Caco-2 (cell line): ENCODE data around the gene THBS2. TPM values are rescaled to one million over a fixed set of nuclear protein-coding genes. Genes with fewer than 3 reads are reported as not detected.

ENCODE experiments used
- BruUV-seq: library from RNA; stranded (reverse); fragments of 400-500 nt; replicated peaks from 2 replicates; lab custom pipeline; 2021; lab: Mats Ljungman, UMichigan
- CTCF ChIA-PET: fragments of 300-600 bp; sonication (Branson Sonifier 250); formaldehyde crosslinking; loops from one replicate; lab custom pipeline; 2022; ENCODE audit warnings: antibody characterized with exemption; lab: Charles Lee
- POLR2A ChIA-PET: fragments of 300-600 bp; sonication (Branson Sonifier 250); formaldehyde crosslinking; loops from one replicate; lab custom pipeline; 2022; ENCODE audit warnings: antibody characterized with exemption; lab: Charles Lee
- DNase-seq, 2 experiments: peaks; one replicate each; pipeline versions ENCODE4 v3.0.0 to v3.0.0-alpha.2; 2020 to 2022
- H3K27me3 ChIP-seq: replicated peaks from 2 replicates; pipeline ENCODE4 v1.6.0; 2011; ENCODE audit warnings: low read length; ENCODE audit not compliant: control insufficient read depth, insufficient read depth
- H3K36me3 ChIP-seq: 2 replicates; pipeline ENCODE4 v1.5.1; 2011; ENCODE audit warnings: low read length; ENCODE audit not compliant: control insufficient read depth, insufficient read depth
- H3K4me1 ChIP-seq: fragments of 250-450 bp; sonication (Bioruptor Pico); 2 replicates; pipeline ENCODE4 v1.5.1; 2020; ENCODE audit warnings: mild to moderate bottlenecking
- H3K4me3 ChIP-seq: 2 replicates; pipeline ENCODE4 v1.5.1; 2011; ENCODE audit warnings: low read depth, mild to moderate bottlenecking, control low read depth, low read length
- H3K9me3 ChIP-seq: fragments of 250-450 bp; sonication (Bioruptor Pico); 2 replicates; pipeline ENCODE4 v1.5.1; 2020; ENCODE audit warnings: mild to moderate bottlenecking, moderate library complexity
- H3K27ac Mint-ChIP-seq: one replicate; pipeline ENCODE4 v1.8.0; 2022; ENCODE audit warnings: mixed read lengths; ENCODE audit not compliant: unreplicated experiment
- H3K27me3 Mint-ChIP-seq: one replicate; pipeline ENCODE4 v1.8.0; 2022; ENCODE audit warnings: mixed read lengths; ENCODE audit not compliant: insufficient read depth, unreplicated experiment
- H3K36me3 Mint-ChIP-seq: one replicate; pipeline ENCODE4 v1.8.0; 2022; ENCODE audit warnings: mild to moderate bottlenecking, mixed read lengths; ENCODE audit not compliant: insufficient read depth, unreplicated experiment
- H3K4me1 Mint-ChIP-seq: one replicate; pipeline ENCODE4 v1.8.0; 2022; ENCODE audit warnings: low read depth, mixed read lengths; ENCODE audit not compliant: unreplicated experiment
- H3K4me3 Mint-ChIP-seq: one replicate; pipeline ENCODE4 v1.8.0; 2022; ENCODE audit warnings: mild to moderate bottlenecking, moderate library complexity, mixed read lengths; ENCODE audit not compliant: unreplicated experiment
- H3K9me3 Mint-ChIP-seq: one replicate; pipeline ENCODE4 v1.8.0; 2022; ENCODE audit warnings: mixed read lengths; ENCODE audit not compliant: unreplicated experiment
- CTCF ChIP-seq, 2 experiments: fragments of 200-600 bp in 1 of 2; IDR thresholded peaks; 1 replicate in 1 of 2; 2 replicates in 1 of 2; pipeline versions ENCODE4 v1.5.1 to v1.8.0; 2011 to 2022; ENCODE audit warnings: antibody characterized with exemption in 1 of 2, control low read depth in 1 of 2, inconsistent platforms in 1 of 2, low read depth in 1 of 2, low read length in 1 of 2, mild to moderate bottlenecking in 1 of 2, moderate library complexity in 1 of 2; ENCODE audit not compliant: insufficient read depth in 1 of 2, severe bottlenecking in 1 of 2, unreplicated experiment in 1 of 2
- intact Hi-C: fragments of 100-400 bp; cut with micrococcal nuclease; formaldehyde crosslinking; loops from one replicate; pipeline ENCODE4 v1.10.0; 2022; ENCODE audit not compliant: unreplicated experiment
- total RNA-seq: library from RNA; stranded (reverse); gene quantifications from 2 replicates; pipeline ENCODE4 v1.2.3, GENCODE V29; 2022

THBS2 gene
- total RNA-seq, 1 experiment from 2014 or later, result 0.07 TPM

- no peak overlapping the region for H3K4me3 ChIP-seq
- Mint-ChIP-seq H3K4me1 (no peaks in the 10 kb centered on the region), H3K4me3 (no peak overlapping the region), H3K27me3 (no peaks in the 10 kb centered on the region), H3K36me3 (no peaks in the 10 kb centered on the region), H3K9me3 (peaks cover 27% of the 10 kb centered on the region), H3K27ac (no peak overlapping the region)
- H3K27me3 ChIP-seq, result no peaks in the 10 kb centered on the region
- intact Hi-C loops, result no loop called here
- no peak for TF ChIP-seq CTCF (IDR thresholded peaks at IDR 0.05; ENCODE audit: insufficient read depth in 1 of 2, low read depth in 1 of 2, low read length in 1 of 2, severe bottlenecking in 1 of 2, unreplicated experiment in 1 of 2)
- H3K36me3 ChIP-seq, result no peaks in the 10 kb centered on the region
- DNase-seq, result no peak
- ChIA-PET POLR2A (no interaction called here), CTCF (no interaction called here)
- BruUV-seq, result no TSS peak
- H3K4me1 ChIP-seq, result no peaks in the 10 kb centered on the region
- no peaks in the 10 kb centered on the region for H3K9me3 ChIP-seq
Observed at GRCh38 chr6:169220068-169220964, 33.3 kb downstream of the THBS2 start.

- no peak overlapping the region for H3K27ac Mint-ChIP-seq
- no TSS peak for BruUV-seq
- no peaks in the 10 kb centered on the region for H3K36me3 ChIP-seq
- POLR2A ChIA-PET, result no interaction called here
- no peak for TF ChIP-seq CTCF (IDR thresholded peaks at IDR 0.05; ENCODE audit: insufficient read depth in 1 of 2, low read depth in 1 of 2, low read length in 1 of 2, severe bottlenecking in 1 of 2, unreplicated experiment in 1 of 2)
- H3K9me3 Mint-ChIP-seq, result peaks cover 18% of the 10 kb centered on the region
- no peak overlapping the region for H3K4me3 Mint-ChIP-seq
- no peaks in the 10 kb centered on the region for H3K27me3 Mint-ChIP-seq
- no peaks in the 10 kb centered on the region for H3K9me3 ChIP-seq
- H3K4me1 ChIP-seq, result peaks cover 4% of the 10 kb centered on the region; the same call in 1 of the 2 replicates
- H3K4me3 ChIP-seq, result no peak overlapping the region
- DNase-seq, result no peak
- CTCF ChIA-PET, result no interaction called here
- H3K27me3 ChIP-seq, result no peaks in the 10 kb centered on the region
- H3K4me1 Mint-ChIP-seq, result no peaks in the 10 kb centered on the region
- intact Hi-C loops, result no loop called here
- H3K36me3 Mint-ChIP-seq, result no peaks in the 10 kb centered on the region
Observed at GRCh38 chr6:169217972-169218371, 35.7 kb downstream of the THBS2 start.

- POLR2A ChIA-PET, result no interaction called here
- no peaks in the 10 kb centered on the region for H3K27me3 Mint-ChIP-seq
- no peaks in the 10 kb centered on the region for H3K36me3 Mint-ChIP-seq
- CTCF ChIA-PET, result no interaction called here
- no peaks in the 10 kb centered on the region for H3K36me3 ChIP-seq
- intact Hi-C loops, result no loop called here
- peaks cover 23% of the 10 kb centered on the region for H3K9me3 Mint-ChIP-seq
- H3K27me3 ChIP-seq, result no peaks in the 10 kb centered on the region
- no peak for DNase-seq
- H3K4me1 ChIP-seq, result peaks cover 4% of the 10 kb centered on the region; the same call in 1 of the 2 replicates
- no peak overlapping the region for H3K4me3 Mint-ChIP-seq
- BruUV-seq, result no TSS peak
- H3K9me3 ChIP-seq, result no peaks in the 10 kb centered on the region
- H3K4me3 ChIP-seq, result no peak overlapping the region
- H3K27ac Mint-ChIP-seq, result no peak overlapping the region
- no peak for TF ChIP-seq CTCF (IDR thresholded peaks at IDR 0.05; ENCODE audit: insufficient read depth in 1 of 2, low read depth in 1 of 2, low read length in 1 of 2, severe bottlenecking in 1 of 2, unreplicated experiment in 1 of 2)
- no peaks in the 10 kb centered on the region for H3K4me1 Mint-ChIP-seq
Observed at GRCh38 chr6:169216830-169217229, 36.8 kb downstream of the THBS2 start.
